Fibroblast of skin of right quadriceps (primary cell): ENCODE measurements around the gene CNN1.
A peak's percentile ranks its signal among the peaks of the same experiment; 100 is the strongest.
"Not testable (repeated sequence)": the region's sequence is repeated elsewhere in the genome, so short reads cannot be mapped to it uniquely, and the experiment has no call there.

ENCODE experiments used
- DNase-seq: peaks from one replicate; pipeline ENCODE4 v3.0.0-alpha.2; 2013

Gene CNN1

DNA sequence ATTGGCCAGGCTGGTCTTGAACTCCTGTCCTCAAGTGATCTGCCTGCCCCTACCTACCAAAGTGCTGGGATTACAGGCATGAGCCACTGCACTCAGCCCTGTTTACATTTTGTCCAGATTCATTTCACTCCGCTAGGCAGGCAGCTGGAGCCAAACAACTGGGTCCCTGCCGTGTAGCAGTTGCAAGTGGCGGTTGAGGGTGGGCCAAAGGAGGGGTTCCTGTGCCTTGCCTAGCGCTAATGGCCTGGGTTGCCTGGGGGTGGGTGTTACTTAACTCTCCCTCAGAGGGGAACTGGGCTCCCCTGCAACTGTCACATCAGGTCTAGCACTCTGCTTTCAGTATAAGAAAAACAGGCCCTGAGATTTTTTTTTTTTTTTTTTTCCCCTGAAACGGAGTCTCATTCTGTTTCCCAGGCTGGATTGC lies 31.4 kb downstream of the CNN1 start:
- DNase-seq: no peak

DNA sequence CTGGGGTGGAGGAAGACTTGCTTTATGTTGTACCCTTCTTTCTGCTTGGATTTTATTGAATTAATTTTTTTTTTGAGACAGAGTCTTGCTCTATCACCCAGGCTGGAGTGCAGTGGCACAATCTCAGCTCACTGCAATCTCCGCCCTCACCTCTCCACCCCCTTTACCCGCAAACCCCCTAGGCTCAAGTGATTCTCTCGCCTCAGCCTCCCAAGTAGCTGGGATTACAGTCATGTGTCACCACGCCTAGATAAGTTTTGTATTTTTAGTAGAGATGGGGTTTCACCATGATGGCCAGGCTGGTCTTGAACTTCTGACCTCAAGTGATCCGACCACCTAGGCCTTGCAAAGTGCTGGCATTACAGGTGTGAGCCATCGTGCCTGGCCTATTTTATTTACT lies 34.7 kb downstream of the CNN1 start:
- not testable (repeated sequence) for DNase-seq

DNA sequence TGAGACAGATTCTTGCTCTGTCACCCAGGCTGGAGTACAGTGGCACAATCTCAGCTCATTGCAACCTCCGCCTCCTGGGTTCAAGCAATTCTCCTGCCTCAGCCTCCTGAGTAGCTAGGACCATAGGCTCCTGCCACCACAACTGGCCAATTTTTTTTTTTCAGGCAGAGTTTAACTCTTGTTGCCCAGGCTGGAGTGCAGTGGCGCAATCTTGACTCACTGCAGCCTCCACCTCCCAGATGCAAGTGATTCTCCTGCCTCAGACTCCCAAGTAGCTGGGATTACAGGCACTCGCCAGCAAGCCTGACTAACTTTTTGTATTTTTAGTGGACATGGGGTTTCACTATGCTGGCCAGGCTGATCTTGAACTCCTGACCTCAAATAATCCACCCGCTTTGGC lies 35.1 kb downstream of the CNN1 start:
- DNase-seq: not testable (repeated sequence)

DNA sequence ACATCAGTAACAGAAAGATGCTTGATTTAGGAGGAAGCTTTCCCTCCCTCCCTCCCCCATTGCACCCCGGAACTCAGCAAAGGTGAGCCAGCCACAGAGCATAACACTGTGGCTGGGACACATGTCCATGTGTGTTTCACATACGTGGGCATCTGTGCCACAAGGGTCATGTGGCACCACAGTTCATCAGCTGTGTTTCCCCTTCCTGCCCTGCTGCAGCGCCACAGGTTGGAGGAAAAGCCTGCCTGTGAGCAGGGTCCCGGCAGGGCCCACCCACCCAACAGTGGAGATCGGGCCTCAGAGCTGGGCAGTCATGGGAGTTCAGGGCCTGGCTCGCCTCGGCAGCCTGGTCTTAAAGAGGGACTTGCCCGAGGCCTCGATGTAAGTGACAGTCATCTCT lies 36.0 kb downstream of the CNN1 start:
- DNase-seq: no peak

DNA sequence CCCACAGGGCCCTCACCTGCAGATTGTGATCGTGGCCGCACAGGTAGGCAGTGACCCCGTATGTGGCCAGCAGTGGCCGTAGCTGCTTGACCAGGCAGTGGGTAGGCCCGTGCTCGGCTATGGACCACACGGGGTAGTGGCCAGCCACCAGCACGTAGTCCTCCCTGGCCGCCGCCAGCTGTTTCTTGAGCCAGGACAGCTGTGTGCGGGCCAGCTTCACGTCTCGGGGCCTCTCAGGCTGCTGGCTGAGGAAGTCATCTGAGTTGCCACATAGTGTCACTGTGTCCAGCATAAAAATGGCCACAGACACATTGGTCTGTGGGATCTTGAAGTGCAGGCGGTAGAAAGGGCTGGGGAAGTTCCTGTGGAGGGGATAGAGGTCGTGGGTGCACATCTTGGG lies 37.6 kb downstream of the CNN1 start:
- no peak for DNase-seq

DNA sequence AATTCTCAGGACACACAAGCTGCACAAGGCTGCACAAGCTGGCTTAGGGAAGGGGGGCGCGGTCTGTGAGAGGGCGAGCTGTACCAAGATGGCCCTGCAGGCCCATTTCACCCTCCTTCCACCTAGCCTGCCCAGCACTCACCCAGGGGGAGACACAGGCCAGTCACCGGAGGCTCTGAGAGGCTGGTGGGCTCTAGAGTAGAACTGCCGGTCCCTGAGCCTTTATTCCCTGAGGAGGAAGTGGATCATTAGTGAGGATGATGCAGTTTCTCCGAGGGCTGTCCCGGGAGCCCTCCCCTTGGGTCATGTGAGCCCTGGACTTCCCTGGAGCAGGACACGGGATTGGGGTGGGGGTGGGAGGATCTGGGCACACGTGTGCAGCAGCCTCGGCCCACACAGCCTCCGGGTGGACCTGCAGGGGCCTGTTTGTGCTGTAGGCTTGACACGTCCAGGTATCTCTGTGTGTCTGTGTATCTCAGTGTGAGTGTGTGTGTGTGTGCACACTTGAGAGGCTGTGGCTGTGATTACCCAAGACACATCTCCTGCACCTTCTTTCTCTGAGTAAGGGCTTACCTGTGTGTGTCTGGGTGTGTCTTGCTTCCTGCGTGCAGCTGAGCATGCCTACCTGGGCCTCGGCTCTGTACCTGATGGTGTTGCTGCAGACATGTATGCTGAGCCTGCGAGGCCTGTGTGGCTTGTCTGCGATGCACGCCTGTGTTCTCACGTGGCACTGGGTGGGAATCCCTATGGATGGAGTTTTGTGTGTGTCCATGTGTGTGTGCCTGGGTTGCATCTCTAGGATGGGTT lies 39.0 kb downstream of the CNN1 start, which contains the start of gene ACP5:
TSS of gene ACP5 (minus strand) at position 195 of the 807 bp plus-strand sequence. CDS start 328 bp downstream, outside the sequence.
- peak; percentile 9 for DNase-seq

DNA sequence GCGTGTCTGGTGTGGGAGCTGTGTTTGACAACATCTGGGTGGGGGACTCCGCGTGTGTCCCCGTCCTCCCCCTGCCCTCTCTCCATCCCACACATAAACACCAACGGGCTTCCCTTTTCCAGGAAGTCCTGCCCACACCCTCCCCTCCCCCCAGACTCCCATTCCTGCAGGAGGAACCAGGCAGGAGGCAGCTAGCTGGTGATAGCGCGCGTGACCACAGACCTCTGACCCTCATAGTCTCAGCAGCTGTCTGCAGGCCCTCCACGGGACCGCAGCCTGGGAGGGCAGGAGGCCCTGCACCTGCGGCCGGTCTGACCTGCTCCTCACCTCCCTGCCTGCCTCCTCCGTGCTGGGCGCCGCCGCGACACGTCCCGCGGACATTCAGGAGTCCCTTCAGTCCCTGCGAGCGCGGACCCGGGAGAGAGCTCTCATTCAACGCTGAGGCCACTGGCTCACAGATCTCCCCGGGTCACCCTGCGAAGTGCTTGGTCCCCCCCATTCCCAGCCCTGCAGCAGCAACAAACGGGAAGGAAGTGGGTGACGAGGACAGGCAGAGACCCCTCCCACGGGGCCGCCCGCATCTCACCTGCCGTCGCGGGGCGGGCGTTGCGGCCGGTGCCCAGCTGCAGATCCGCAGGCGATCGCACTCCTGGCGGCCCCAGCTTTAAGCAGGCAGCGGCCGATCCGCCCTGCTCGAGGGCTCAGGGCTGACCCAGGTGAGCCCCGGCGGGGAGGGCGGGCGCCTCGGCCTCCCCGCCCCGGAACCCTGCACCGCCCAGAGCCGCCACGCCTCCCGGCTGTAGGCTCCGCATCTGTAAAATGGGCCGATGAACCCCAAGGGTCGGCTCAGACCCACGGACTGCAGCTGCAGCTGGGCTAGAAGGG lies 39.8 kb downstream of the CNN1 start:
- DNase-seq: no peak

DNA sequence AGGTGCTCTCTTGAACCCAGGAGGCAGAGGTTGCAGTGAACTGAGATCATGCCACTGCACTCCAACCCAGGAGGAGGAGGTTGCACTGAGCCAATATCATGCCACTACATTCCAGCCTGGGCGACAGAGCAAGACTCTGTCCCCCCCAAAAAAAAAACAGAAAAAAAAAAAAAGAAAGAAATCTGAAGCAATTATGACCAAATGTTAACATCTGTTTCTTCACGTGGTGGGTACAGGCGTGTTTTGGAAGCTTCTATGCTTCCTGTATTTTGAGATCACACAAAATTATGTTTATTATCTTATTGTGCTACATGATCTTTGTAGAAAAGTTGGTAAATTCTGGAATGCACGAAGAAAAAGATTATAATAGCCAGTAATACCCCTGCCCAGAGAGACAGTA lies 41.5 kb downstream of the CNN1 start:
- DNase-seq: no peak

DNA sequence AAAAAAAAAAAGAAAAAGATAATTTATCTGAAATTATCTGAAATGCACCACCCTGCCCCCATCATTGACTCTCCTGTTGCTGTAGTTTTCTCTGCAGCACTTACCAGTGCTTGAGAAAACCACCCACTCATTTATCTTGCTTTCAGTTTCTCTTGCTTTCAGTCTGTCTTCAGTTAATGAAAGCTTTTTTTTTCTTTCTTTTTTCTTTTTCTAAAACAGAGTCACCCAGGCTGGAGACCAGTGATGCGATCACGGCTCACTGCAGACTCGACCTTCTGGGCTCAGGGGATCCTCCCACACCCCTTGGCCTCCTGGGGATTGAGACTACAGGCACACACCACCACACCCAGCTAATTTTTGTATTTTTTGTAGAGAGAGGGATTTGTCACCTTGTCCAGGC lies 43.1 kb downstream of the CNN1 start:
- DNase-seq: no peak

DNA sequence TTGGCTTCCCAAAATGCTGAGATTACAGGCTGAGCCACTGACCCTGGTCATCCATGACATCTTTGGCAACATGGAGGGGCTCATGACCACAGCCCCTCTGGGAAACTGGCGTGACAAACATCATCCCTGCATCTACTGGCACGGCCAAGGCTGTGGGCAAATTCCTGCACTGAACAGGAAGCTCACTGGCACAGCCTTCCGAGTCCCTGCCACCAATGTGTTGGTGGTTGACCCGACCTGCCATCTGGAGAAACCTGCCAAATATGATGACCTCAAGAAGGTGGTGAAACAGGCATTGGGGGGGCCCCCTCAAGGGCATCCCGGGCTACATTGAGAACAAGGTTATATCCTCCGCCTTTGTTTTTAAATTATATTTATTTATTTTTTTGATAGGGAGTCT lies 47.7 kb downstream of the CNN1 start:
- no peak for DNase-seq

DNA sequence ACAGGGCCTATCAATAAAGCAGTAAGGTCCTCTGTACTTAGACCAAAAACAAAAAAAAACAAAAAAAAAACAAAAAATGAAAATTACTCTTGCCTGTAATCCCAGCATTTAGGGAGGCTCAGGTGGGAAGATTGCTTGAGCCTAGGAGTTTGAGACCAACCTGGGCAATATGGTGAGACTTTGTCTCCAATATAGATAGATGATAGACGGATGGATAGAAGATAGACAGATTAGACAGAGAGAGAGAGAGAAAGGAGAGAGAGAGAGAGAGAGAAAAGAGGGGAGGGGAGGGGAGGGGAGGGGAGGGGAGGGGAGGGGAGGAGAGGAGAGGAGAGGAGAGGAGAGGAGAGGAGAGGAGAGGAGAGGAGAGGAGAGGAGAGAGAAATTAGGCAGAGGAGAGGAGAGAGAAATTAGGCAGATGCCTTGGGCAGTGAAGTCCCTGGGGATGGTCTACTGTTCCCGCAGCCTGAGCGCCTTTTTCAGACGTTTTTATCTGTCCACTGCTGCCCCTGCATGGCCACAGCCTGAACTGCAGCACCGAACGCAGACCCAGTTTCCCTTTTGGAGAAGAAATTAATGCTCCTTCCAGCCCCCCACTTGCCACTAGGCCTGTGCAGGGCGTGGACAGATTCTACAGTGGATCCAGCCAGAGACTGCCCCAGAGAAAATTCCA lies 48.8 kb downstream of the CNN1 start:
- DNase-seq: peak; percentile 60

DNA sequence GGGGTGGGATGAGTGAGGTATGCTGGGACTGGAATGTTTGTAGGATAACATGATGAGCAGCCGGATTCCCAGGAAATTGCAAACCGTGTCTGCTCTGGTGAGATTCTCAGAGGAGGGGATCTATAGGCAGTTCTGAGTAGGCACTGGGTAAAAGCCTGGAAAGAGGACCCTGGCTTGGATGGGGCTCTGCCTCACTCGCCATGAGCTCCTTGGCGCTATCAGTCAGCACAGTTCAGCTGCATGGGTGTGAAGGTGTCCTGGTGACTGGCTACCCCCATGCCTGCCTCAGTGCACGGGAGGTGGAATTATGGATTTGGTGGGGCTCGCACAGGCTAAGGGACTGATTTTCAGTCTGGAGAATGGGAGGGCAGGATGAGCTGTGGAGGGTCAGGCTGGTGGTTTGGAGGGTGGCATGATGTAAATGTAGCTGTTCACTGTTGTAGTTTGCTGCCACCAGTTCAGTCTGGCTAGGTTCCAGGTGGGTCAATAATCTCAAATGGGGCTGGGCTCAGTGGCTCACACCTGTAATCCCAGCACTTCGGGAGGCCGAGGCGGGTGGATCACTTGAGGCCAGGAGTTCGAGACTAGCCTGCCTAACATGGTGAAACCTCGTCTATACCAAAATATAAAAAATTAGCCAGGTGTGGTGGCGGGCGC lies 49.5 kb downstream of the CNN1 start:
- DNase-seq: no peak

DNA sequence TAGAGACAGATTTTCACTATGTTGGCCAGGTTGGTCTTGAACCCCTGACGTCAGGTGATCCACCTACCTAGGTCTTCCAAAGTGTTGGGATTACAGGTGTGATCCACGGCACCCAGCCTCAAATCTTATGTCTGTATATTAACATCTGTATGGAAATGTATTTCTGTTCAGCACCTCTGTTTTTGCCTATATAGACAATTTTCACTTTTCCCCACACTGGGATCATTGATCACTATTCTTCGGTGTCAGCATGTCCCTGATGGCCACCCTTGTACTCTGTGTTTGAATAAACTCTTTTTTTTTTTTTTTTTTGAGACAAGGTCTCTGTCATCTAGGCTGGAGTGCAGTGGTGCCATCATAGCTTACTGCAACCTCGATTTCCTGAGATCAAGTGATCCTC lies 55.4 kb downstream of the CNN1 start:
- DNase-seq: no peak

DNA sequence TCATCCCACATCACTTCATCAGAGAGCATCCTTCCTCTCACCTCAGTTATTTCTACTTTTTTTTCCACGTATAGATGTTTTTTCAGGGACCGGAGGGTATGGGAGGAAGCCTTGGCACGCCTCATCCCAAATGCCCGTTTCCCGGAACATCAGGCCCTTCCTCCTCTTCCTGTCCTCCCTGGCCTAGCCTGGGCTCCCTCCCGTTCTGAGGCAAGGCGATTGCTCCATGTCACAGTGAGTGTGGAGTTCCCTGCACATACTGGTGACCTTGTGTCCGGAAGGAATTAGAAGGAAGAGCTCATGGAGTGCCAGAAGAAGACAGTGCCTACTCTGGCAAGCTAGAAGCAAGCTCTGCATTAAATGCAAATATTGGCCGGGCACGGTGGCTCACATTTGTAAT lies 57.5 kb downstream of the CNN1 start:
- no peak for DNase-seq

DNA sequence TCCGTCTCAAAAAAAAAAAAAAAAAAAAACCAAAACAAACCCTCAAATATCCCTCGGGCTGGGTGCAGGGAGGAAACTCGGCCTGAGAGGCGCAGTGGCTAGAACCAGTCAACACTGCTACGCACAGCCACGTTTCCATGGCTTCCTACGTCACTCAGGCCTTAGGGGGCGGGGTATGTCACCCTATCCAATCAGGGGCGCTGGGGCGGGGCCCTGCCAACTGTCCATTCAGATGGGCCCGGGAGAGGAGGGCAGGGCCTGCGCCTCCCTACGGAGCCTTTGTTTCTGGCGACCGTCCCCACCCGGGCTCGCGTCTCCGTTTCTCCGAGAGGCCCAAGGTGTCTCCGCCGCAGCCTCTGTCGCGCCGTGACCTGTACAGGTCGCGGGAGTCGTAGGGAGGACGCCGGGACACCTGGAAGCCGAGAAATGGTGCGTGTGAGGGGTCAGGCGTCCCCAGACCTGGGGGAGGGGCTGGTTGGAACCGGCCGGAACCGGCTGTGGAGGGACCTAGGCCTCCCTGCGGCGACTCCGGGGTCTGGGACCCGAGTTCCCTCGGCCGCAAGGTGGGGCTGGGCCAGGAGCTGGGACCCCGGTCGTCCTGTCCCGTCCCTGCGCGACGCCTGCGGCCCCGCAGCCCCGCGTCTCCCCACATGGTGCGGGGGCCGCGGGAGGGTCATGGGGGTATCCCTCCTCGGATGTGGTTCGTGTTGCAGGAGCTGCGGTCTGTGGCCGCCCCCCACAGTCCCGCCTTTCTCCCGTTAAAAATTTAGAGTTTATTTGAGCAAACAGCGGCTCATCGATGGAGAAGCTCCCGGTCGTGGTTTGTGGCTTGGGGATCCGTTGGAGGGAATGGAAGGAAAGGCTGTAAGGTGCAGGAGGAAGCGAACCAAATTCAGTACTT lies 58.8 kb downstream of the CNN1 start, which contains the start of gene ZNF627:
TSS of gene ZNF627 (plus strand) at position 282 of the 901 bp plus-strand sequence. CDS start at position 427, 145 bp downstream.
- peak; percentile 98 for DNase-seq

DNA sequence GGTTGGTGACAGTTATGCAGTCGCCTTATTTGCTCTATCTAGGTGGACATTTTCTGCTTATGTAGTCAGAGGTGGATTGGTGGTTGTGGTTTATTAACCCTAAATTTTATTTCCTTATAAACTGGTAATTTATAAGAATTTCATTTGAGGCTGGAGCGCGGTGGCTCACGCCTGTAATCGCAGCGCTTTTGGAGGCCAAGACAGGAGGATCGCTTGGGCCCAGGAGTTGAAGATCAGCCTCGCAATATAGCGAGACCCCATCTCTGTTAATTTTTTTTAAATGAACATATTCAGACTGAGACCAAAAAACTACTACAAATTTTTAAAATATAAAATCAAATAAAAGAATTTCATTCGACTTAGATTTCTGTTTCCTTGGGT lies 59.4 kb downstream of the CNN1 start:
- peak; percentile 9 for DNase-seq

DNA sequence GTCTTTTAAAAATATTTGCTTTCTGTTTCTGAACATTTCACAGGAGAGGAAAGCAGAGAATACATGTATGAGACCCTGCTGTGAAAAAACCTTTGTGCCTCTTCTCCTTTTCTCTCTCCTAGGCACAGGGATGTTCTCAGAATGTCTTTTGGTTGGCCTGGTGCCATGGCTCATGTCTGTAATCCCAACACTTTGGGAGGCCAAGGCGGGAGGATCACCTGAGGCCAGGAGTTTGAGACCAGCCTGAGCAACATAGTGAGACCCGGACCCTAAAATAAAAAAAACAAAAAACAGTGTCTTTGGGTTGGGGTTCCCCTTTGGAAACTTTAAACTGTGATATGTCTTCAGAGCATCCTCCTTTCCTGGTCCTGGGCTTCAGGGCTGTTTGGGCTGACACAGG lies 60.1 kb downstream of the CNN1 start:
- no peak for DNase-seq

DNA sequence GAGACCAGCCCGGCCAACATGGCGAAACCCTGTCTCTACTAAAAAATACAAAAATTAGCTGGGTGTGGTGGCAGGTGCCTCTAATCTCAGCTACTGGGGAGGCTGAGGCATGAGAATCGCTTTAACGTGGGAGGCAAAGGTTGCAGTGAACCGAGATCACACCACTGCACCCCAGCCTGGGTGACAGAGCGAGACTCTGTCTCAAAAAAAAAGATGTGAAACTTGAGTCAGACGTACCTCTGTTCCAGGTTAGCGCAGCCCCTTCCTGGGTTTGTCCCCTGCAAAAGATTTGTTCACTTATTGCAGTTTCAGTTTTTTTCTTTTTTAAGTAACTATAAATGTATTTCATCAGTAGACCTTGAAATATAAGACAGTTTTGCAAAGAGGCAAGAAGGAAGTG lies 61.1 kb downstream of the CNN1 start:
- not testable (repeated sequence) for DNase-seq
